Measurements from ENCODE around the gene CEP112.
"Not testable (repeated sequence)": the region's sequence is repeated elsewhere in the genome, so short reads cannot be mapped to it uniquely, and the experiment has no call there.

The CEP112 gene

GRCh38 chr17:66085221-66085620, 106.7 kb downstream of the CEP112 start:
- DNase-seq (ENCODE audit: low read depth, low spot score), result no peak

GRCh38 chr17:66080670-66081069, 111.3 kb downstream of the CEP112 start:
- DNase-seq (ENCODE audit: low read depth, low spot score), result not testable (repeated sequence)

GRCh38 chr17:66076546-66077190, 115.3 kb downstream of the CEP112 start:
- no peak for DNase-seq (ENCODE audit: low read depth, low spot score)

GRCh38 chr17:66073384-66073783, 118.5 kb downstream of the CEP112 start:
- no peak for DNase-seq (ENCODE audit: low read depth, low spot score)

GRCh38 chr17:66063686-66064085, 128.2 kb downstream of the CEP112 start:
- no peak for DNase-seq (ENCODE audit: low read depth, low spot score)

- DNase-seq (ENCODE audit: low read depth, low spot score), result no peak
These were observed 135.8 kb downstream of the CEP112 start for GRCh38 chr17:66056148-66056547.

GRCh38 chr17:66054242-66054641, 137.7 kb downstream of the CEP112 start:
- no peak for DNase-seq (ENCODE audit: low read depth, low spot score)

- DNase-seq (ENCODE audit: low read depth, low spot score), result no peak
These were observed 147.8 kb downstream of the CEP112 start for GRCh38 chr17:66044083-66044482.

- DNase-seq (ENCODE audit: low read depth, low spot score), result no peak
These were observed 148.5 kb downstream of the CEP112 start for GRCh38 chr17:66043419-66043818.

GRCh38 chr17:66040402-66040801, 151.5 kb downstream of the CEP112 start:
- DNase-seq (ENCODE audit: low read depth, low spot score), result no peak

GRCh38 chr17:66038125-66038524, 153.8 kb downstream of the CEP112 start:
- DNase-seq (ENCODE audit: low read depth, low spot score), result no peak

- DNase-seq (ENCODE audit: low read depth, low spot score), result no peak
These were observed 154.7 kb downstream of the CEP112 start for GRCh38 chr17:66037221-66037620.

- DNase-seq (ENCODE audit: low read depth, low spot score), result no peak
These were observed 159.7 kb downstream of the CEP112 start for GRCh38 chr17:66032082-66032712.

- peak; percentile 3 for DNase-seq (ENCODE audit: low read depth, low spot score)
These were observed 166.4 kb downstream of the CEP112 start for GRCh38 chr17:66025551-66025950.

GRCh38 chr17:66021757-66022156, 170.2 kb downstream of the CEP112 start:
- no peak for DNase-seq (ENCODE audit: low read depth, low spot score)

GRCh38 chr17:66018786-66019185, 173.1 kb downstream of the CEP112 start:
- no peak for DNase-seq (ENCODE audit: low read depth, low spot score)

GRCh38 chr17:66016231-66016630, 175.7 kb downstream of the CEP112 start:
- no peak for DNase-seq (ENCODE audit: low read depth, low spot score)

- no peak for DNase-seq (ENCODE audit: low read depth, low spot score)
These were observed 183.3 kb downstream of the CEP112 start for GRCh38 chr17:66008680-66009079.

- no peak for DNase-seq (ENCODE audit: low read depth, low spot score)
These were observed 185.3 kb downstream of the CEP112 start for GRCh38 chr17:66006654-66007053.

- peak; percentile 28 for DNase-seq (ENCODE audit: low read depth, low spot score)
These were observed 189.1 kb downstream of the CEP112 start for GRCh38 chr17:66002812-66003211.

- no peak for DNase-seq (ENCODE audit: low read depth, low spot score)
These were observed 189.8 kb downstream of the CEP112 start for GRCh38 chr17:66002063-66002585.

- DNase-seq (ENCODE audit: low read depth, low spot score), result no peak
These were observed 191.7 kb downstream of the CEP112 start for GRCh38 chr17:66000216-66000615.

GRCh38 chr17:65998675-65999074, 193.3 kb downstream of the CEP112 start:
- no peak for DNase-seq (ENCODE audit: low read depth, low spot score)
